Spleen (tissue), 7 donors: ENCODE results near the gene TMEM89.

ENCODE experiments used
- POLR2A ChIP-seq, 3 donors: fragments of 450-650 bp; IDR thresholded peaks; one replicate each; pipeline ENCODE4 v1.5.1; 2017; ENCODE audit warnings: antibody characterized with exemption in 3 of 3, mild to moderate bottlenecking in 1 of 3
- POLR2AphosphoS5 ChIP-seq, 3 donors: sonication (generic); formaldehyde crosslinking; IDR thresholded peaks; one replicate each; pipeline ENCODE4 v1.5.1; 2017; ENCODE audit warnings: antibody characterized with exemption in 3 of 3
- TF ChIP-seq, protein P1 (sequence below), 11 experiments: fragments of 200-600 bp in 7 of 11; fragments of 450-650 bp in 4 of 11; sonication (generic) in 4 of 11; IDR thresholded peaks in 8 of 11; conservative IDR thresholded peaks in 3 of 11; 1 replicate in 7 of 11; 2 replicates in 4 of 11; pipeline versions ENCODE4 v1.4.0 to v1.8.0; 2016 to 2021; ENCODE audit warnings: antibody characterized with exemption in 11 of 11, inconsistent platforms in 4 of 11, mild to moderate bottlenecking in 1 of 11
- donor health status: DM: no; HTN: no; CAD: no; lungs with moderate emphysema.
- donor health status: DM: no; HTN: no; CAD: no.
- donor health status: DM: no; HTN: no; CAD: no.

DNA sequence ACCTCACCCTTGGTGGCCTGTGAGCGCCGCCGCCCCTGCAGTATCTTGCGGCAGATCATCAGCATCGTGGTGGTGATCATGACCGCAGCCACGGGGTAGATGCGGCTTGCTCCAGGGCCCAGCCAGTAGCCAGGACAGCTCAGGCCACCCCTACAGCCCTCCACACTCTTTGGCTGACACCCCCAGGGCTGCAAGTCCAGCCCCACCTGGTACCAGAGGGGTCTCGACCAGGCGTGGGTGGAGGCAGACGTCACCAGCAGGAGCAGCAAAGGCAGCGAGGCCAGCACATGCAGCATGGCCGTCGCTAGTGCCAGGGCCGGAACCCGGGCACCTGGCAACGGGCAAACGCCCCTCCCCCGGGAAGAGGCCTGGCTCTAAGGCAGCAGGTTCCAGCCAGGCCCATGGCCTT lies at the start of gene TMEM89:
- TF ChIP-seq POLR2AphosphoS5 (IDR thresholded peaks at IDR 0.05) (no peak), POLR2A (IDR thresholded peaks at IDR 0.05) (no peak)
- TF ChIP-seq, protein P1, sequence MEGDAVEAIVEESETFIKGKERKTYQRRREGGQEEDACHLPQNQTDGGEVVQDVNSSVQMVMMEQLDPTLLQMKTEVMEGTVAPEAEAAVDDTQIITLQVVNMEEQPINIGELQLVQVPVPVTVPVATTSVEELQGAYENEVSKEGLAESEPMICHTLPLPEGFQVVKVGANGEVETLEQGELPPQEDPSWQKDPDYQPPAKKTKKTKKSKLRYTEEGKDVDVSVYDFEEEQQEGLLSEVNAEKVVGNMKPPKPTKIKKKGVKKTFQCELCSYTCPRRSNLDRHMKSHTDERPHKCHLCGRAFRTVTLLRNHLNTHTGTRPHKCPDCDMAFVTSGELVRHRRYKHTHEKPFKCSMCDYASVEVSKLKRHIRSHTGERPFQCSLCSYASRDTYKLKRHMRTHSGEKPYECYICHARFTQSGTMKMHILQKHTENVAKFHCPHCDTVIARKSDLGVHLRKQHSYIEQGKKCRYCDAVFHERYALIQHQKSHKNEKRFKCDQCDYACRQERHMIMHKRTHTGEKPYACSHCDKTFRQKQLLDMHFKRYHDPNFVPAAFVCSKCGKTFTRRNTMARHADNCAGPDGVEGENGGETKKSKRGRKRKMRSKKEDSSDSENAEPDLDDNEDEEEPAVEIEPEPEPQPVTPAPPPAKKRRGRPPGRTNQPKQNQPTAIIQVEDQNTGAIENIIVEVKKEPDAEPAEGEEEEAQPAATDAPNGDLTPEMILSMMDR (IDR thresholded peaks at IDR 0.05 in 8 of 11, conservative IDR thresholded peaks at IDR 0.05 in 3 of 11), result no peak
